ENCODE data around the gene AP5B1. TPM values are rescaled to one million over a fixed set of nuclear protein-coding genes. Genes with fewer than 3 reads are reported as not detected.

Gene AP5B1
- total and polyA plus RNA-seq, 2 of the 8 experiments (the other 6 are each of a cell fraction or from before 2014, with no cell fraction given), result 7.6 to 10.0 TPM

DNA sequence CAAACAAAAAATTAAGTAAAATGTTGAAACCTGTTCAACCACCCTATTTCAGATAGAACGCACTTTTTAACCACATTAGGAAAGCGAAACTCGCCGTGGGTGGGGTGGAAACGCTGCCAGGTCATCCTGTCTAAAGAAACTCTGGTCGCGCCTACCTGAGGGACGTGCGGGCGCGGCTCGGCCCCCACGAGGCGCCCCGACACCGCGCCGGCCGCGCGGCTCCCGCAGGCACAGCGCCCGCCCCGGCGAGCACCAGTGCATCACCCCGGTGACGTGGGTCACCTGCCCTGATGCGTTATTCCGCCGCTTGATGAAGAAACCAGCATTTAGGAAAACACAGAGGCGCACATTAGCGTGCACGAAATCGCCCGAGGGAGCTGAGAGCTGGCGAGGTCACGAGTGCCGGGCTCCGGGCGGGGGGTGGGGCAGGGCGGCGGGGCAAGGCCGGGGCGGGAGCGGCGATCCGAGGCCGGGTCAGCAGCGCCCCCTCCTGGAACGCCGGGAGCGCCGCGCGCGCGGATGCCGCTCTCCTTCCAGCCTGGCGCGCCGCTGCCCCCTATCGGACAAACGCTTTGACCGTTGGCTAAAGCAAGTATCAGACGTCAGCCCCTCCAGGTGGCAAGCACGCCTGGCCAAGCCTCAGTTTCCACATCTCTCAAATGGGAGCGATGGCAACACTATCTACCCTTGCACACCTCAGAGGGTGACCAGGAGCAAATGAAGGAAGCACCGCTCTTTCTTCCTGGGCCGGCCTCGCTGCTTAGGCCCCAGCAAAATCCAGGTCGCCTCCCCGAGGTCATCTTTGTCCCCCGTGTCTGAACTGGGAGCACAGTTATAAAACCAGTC, 37.3 kb upstream of the AP5B1 start (continued):
- TF ChIP-seq, protein P1, sequence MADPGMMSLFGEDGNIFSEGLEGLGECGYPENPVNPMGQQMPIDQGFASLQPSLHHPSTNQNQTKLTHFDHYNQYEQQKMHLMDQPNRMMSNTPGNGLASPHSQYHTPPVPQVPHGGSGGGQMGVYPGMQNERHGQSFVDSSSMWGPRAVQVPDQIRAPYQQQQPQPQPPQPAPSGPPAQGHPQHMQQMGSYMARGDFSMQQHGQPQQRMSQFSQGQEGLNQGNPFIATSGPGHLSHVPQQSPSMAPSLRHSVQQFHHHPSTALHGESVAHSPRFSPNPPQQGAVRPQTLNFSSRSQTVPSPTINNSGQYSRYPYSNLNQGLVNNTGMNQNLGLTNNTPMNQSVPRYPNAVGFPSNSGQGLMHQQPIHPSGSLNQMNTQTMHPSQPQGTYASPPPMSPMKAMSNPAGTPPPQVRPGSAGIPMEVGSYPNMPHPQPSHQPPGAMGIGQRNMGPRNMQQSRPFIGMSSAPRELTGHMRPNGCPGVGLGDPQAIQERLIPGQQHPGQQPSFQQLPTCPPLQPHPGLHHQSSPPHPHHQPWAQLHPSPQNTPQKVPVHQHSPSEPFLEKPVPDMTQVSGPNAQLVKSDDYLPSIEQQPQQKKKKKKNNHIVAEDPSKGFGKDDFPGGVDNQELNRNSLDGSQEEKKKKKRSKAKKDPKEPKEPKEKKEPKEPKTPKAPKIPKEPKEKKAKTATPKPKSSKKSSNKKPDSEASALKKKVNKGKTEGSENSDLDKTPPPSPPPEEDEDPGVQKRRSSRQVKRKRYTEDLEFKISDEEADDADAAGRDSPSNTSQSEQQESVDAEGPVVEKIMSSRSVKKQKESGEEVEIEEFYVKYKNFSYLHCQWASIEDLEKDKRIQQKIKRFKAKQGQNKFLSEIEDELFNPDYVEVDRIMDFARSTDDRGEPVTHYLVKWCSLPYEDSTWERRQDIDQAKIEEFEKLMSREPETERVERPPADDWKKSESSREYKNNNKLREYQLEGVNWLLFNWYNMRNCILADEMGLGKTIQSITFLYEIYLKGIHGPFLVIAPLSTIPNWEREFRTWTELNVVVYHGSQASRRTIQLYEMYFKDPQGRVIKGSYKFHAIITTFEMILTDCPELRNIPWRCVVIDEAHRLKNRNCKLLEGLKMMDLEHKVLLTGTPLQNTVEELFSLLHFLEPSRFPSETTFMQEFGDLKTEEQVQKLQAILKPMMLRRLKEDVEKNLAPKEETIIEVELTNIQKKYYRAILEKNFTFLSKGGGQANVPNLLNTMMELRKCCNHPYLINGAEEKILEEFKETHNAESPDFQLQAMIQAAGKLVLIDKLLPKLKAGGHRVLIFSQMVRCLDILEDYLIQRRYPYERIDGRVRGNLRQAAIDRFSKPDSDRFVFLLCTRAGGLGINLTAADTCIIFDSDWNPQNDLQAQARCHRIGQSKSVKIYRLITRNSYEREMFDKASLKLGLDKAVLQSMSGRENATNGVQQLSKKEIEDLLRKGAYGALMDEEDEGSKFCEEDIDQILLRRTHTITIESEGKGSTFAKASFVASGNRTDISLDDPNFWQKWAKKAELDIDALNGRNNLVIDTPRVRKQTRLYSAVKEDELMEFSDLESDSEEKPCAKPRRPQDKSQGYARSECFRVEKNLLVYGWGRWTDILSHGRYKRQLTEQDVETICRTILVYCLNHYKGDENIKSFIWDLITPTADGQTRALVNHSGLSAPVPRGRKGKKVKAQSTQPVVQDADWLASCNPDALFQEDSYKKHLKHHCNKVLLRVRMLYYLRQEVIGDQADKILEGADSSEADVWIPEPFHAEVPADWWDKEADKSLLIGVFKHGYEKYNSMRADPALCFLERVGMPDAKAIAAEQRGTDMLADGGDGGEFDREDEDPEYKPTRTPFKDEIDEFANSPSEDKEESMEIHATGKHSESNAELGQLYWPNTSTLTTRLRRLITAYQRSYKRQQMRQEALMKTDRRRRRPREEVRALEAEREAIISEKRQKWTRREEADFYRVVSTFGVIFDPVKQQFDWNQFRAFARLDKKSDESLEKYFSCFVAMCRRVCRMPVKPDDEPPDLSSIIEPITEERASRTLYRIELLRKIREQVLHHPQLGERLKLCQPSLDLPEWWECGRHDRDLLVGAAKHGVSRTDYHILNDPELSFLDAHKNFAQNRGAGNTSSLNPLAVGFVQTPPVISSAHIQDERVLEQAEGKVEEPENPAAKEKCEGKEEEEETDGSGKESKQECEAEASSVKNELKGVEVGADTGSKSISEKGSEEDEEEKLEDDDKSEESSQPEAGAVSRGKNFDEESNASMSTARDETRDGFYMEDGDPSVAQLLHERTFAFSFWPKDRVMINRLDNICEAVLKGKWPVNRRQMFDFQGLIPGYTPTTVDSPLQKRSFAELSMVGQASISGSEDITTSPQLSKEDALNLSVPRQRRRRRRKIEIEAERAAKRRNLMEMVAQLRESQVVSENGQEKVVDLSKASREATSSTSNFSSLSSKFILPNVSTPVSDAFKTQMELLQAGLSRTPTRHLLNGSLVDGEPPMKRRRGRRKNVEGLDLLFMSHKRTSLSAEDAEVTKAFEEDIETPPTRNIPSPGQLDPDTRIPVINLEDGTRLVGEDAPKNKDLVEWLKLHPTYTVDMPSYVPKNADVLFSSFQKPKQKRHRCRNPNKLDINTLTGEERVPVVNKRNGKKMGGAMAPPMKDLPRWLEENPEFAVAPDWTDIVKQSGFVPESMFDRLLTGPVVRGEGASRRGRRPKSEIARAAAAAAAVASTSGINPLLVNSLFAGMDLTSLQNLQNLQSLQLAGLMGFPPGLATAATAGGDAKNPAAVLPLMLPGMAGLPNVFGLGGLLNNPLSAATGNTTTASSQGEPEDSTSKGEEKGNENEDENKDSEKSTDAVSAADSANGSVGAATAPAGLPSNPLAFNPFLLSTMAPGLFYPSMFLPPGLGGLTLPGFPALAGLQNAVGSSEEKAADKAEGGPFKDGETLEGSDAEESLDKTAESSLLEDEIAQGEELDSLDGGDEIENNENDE (IDR thresholded peaks at IDR 0.05; ENCODE audit: insufficient replicate concordance, low read length), result no peak
- TF ChIP-seq SP1 (IDR thresholded peaks at IDR 0.05; ENCODE audit: low read depth, low read length) (0 out of 2 replicates have a peak, but pooled peaks have one; percentile 29), RAD21 (IDR thresholded peaks at IDR 0.05 in 1 of 2, conservative IDR thresholded peaks at IDR 0.05 in 1 of 2; ENCODE audit: low read depth in 2 of 2, low read length in 2 of 2) (peak; percentile 91 to 95), SIN3A (conservative IDR thresholded peaks at IDR 0.05 in 1 of 2, IDR thresholded peaks at IDR 0.05 in 1 of 2; ENCODE audit: low read depth in 1 of 2, low read length in 2 of 2) (peak in 1 of 2 experiments; percentile 23; a peak in 1 of 4 replicates), RXRA (IDR thresholded peaks at IDR 0.05; ENCODE audit: insufficient read depth, low read depth, low read length) (no peak), KDM1A (IDR thresholded peaks at IDR 0.05; ENCODE audit: borderline replicate concordance, low read length) (peak; percentile 99), CBX8 (IDR thresholded peaks at IDR 0.05; ENCODE audit: borderline replicate concordance, low read depth, low read length) (no peak)
- TF ChIP-seq, protein P2, sequence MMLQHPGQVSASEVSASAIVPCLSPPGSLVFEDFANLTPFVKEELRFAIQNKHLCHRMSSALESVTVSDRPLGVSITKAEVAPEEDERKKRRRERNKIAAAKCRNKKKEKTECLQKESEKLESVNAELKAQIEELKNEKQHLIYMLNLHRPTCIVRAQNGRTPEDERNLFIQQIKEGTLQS (IDR thresholded peaks at IDR 0.05; ENCODE audit: insufficient read depth, low read depth, low read length), result 0 out of 2 replicates have a peak, but pooled peaks have one; percentile 55
